ENCODE results near the gene NME3. TPM values are rescaled to one million over a fixed set of nuclear protein-coding genes. Genes with fewer than 3 reads are reported as not detected.

NME3 gene
- total and polyA plus RNA-seq, 2 donors (not counting 3 experiments of a cell fraction or from before 2014, with no cell fraction given) = 38.2 to 74.4 TPM

DNA sequence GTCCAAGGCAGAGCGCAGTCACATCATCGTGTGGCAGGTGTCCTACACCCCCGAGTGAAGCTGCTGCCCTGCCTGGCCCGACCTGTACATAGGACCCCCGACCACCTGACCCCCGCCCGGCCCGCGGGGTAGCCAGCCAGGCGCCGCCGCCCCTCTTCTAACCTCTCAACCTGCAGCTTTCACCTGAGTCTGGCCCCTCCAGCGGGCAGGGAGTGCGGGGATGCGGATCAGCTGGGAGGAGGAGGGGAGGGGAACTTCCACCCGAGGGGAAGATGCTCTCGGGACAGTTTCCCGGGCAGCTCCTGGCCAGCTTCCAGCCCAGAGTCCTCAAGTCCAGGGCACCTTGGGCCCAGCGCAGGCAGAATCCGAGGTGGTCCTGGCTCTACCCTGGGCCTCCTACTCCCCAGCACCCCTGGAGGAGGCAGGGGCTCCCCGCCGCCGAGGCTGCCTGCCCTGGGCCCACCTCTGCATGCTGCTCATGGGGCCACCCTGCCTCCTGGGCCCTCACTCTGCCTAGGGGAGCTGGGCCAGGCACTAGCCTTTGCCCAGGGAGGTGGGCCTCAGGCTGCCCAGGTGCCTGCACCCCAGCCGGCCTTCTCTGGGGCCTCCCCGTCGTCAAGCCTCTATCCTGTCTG lies 2.5 kb downstream of the NME3 start:
- dilution Hi-C loops (cut with MboI; ENCODE audit: extremely low pct_ligation_motif_present, low sequenced_read_pairs) = no loop called here

More for the DNA sequence above, 2.5 kb downstream of the NME3 start:
- FAIRE-seq (no peak), DNase-seq (ENCODE audit: low read depth, low spot score) (no peak)
- Histone ChIP-seq H3K79me2 (ENCODE audit: control insufficient read depth, insufficient read depth, low read length) (peaks cover 10% of the 10 kb centered on the region), H3K36me3 (ENCODE audit: control insufficient read depth in 2 of 2, extremely low read depth in 1 of 2, insufficient read depth in 2 of 2, low read length in 2 of 2) (peaks cover 3 to 40% of the 10 kb centered on the region in 2 experiments), H3K27me3 (ENCODE audit: control insufficient read depth in 2 of 2, insufficient read depth in 2 of 2, low read length in 2 of 2) (no peaks in the 10 kb centered on the region), H3K27ac (ENCODE audit: insufficient read depth, low read depth, low read length) (no peak overlapping the region), H3K9me3 (replicated peaks; ENCODE audit: control insufficient read depth, insufficient read depth, low read length) (no peaks in the 10 kb centered on the region), H4K20me1 (replicated peaks; ENCODE audit: control insufficient read depth, extremely low read depth, insufficient read depth, low read length) (no peaks in the 10 kb centered on the region), H3K9me1 (replicated peaks; ENCODE audit: control insufficient read depth, extremely low read depth, insufficient read depth, low read length) (no peaks in the 10 kb centered on the region), H2AFZ (ENCODE audit: low read depth, low read length) (no peak overlapping the region), H3K4me1 (ENCODE audit: control insufficient read depth, extremely low read depth, insufficient read depth, low read length) (peaks cover 12% of the 10 kb centered on the region), H3K4me3 (replicated peaks in 1 of 3; ENCODE audit: insufficient read depth in 1 of 3, low read depth in 1 of 3, low read length in 3 of 3) (no peak overlapping the region), H3K9ac (replicated peaks; ENCODE audit: extremely low read depth, insufficient read depth, low read length) (no peak overlapping the region), H3K4me2 (ENCODE audit: insufficient read depth, low read length) (no peak overlapping the region)
- POLR2A ChIA-PET = interaction anchor here (1.3 kb wide), 1 partner anchor 14 kb away, joined by 3 read pairs; the partner anchor contains the start of genes NUBP2 and SPSB3
- TF ChIP-seq, protein P1, sequence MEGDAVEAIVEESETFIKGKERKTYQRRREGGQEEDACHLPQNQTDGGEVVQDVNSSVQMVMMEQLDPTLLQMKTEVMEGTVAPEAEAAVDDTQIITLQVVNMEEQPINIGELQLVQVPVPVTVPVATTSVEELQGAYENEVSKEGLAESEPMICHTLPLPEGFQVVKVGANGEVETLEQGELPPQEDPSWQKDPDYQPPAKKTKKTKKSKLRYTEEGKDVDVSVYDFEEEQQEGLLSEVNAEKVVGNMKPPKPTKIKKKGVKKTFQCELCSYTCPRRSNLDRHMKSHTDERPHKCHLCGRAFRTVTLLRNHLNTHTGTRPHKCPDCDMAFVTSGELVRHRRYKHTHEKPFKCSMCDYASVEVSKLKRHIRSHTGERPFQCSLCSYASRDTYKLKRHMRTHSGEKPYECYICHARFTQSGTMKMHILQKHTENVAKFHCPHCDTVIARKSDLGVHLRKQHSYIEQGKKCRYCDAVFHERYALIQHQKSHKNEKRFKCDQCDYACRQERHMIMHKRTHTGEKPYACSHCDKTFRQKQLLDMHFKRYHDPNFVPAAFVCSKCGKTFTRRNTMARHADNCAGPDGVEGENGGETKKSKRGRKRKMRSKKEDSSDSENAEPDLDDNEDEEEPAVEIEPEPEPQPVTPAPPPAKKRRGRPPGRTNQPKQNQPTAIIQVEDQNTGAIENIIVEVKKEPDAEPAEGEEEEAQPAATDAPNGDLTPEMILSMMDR (IDR thresholded peaks at IDR 0.05; ENCODE audit: extremely low read depth in 1 of 2, insufficient read depth in 1 of 2, low read depth in 1 of 2, low read length in 2 of 2) = no peak
- no peak for TF ChIP-seq POLR2AphosphoS5 (IDR thresholded peaks at IDR 0.05; ENCODE audit: insufficient read depth, low read depth, low read length)
- TF ChIP-seq, protein P2, sequence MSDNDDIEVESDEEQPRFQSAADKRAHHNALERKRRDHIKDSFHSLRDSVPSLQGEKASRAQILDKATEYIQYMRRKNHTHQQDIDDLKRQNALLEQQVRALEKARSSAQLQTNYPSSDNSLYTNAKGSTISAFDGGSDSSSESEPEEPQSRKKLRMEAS (IDR thresholded peaks at IDR 0.05; ENCODE audit: insufficient read depth, insufficient read length) = no peak
- TF ChIP-seq MYC (IDR thresholded peaks at IDR 0.05; ENCODE audit: low read depth, low read length) = no peak
- TF ChIP-seq POLR2A (IDR thresholded peaks at IDR 0.05; ENCODE audit: low read depth, low read length) = no peak
- TF ChIP-seq GATA2 (IDR thresholded peaks at IDR 0.05; ENCODE audit: insufficient read depth, insufficient read length, low read depth, low read length) = no peak
- TF ChIP-seq EZH2 (IDR thresholded peaks at IDR 0.05; ENCODE audit: borderline replicate concordance, low read depth, low read length, severe bottlenecking) = no peak
- no peak for TF ChIP-seq FOS (IDR thresholded peaks at IDR 0.05; ENCODE audit: borderline replicate concordance, insufficient read depth, low read length)
- TF ChIP-seq JUN (IDR thresholded peaks at IDR 0.05; ENCODE audit: borderline replicate concordance, insufficient read depth, insufficient read length, low read depth) = no peak
- intact Hi-C loops (cut with micrococcal nuclease) = no loop called here
- CTCF ChIA-PET = interaction anchor here (1.3 to 1.5 kb wide), 2 partner anchors 63 to 275 kb away, joined by 3 to 5 read pairs; partner anchors contain the start of gene MAPK8IP3
- BruUV-seq (replicated peaks) = no TSS peak

All from endothelial cell of umbilical vein (primary cell).